Hematopoietic multipotent progenitor cell (in vitro differentiated cells): ENCODE measurements around the gene GABARAP. TPM values are rescaled to one million over a fixed set of nuclear protein-coding genes. Genes with fewer than 3 reads are reported as not detected.

Experiments used
- DNase-seq, 3 donors: peaks; one replicate each; pipeline ENCODE4 v3.0.0-alpha.2; 2011 to 2015; ENCODE audit warnings: low read depth in 2 of 3, low spot score in 2 of 3
- small RNA-seq: library from RNA; depleted of rRNA; stranded (forward); fragments of <200 nt; gene quantifications from one replicate; pipeline ENCODE3, GENCODE V24; 2012
- total RNA-seq: library from RNA; depleted of rRNA; stranded (reverse); fragments of >200 nt; gene quantifications from one replicate; pipeline ENCODE4 v1.2.3, GENCODE V29; 2012

GABARAP gene
- total RNA-seq, 1 donor, result 121 TPM

GRCh38 chr17:7208754-7209460 lies 33.3 kb downstream of the GABARAP start:
- DNase-seq, result no peak

DNA sequence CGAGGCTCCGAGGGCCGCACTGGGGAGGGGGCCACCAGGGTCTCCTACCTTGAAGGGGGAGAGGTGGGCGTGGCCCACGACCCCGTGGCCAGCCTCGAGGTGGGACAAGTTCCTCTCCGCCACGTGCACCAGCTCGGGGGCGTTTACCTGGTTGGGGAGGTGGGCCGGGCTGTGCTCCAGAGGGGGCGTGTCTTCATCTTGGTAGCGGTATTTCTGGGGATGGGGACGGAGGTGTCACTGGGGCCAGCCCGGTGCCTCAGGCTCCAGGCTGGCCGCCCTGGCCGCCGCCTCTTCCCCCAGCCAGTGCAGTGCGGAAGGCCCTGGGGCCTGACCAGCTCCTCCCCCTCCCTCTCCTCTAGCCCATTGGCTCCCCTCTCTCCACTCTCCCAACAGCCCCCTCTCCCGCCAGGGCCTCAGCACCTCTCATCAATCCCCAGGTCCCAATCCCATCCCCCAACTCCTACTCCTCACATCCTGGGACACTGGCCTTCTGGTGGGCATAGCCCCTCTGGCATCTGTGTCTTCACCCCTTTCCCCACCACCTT lies 34.1 kb downstream of the GABARAP start:
- no peak for DNase-seq

- DNase-seq, result no peak
These were observed 34.9 kb downstream of the GABARAP start for GRCh38 chr17:7207120-7208001.

DNA sequence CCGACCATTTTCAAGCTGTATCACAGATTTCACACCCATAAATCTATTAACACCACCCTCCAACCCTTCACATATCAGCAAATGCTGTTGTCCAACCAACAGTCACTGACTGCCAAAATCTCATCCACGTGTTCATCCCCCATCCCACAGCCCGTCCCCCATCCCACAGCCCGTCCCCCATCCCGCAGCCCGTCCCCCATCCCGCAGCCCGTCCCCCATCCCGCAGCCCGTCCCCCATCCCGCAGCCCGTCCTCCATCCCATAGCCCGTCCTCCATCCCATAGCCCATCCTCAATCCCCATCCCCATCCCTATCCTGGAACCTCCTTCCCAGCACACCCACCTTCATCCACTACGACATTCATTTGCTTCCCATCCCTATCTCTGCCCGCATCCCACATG lies 36.7 kb downstream of the GABARAP start:
- no peak for DNase-seq

DNA sequence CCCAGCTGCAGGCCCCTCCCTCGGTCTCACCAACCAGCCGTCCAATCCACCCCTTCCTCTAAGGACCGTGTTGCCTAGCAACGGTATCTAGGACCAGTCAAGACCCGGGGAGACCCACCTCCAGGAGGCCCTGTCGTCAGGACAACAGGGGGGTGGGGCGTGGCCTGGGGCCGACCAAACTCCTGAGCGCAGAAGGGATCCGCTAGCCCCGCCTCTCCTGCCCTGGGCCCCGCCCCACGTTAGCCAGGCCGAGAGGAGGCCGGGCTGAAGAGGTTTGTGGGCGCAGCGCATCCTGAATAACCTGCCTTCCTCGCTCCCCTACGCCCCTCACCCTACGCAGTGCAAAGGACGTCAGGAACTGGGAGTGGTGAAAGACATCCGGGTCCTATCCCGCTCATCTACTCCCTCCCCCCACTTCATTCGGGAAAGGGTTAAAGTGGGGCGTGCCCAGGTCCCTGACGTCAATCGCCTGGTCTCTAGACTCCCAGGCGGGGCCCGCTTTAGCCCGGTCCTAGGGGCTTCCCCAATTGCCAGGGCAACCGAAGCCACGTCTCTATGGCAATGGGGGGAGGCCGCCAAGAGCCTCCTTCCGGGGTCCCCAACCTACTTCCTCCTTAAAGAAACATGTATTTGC lies 37.3 kb downstream of the GABARAP start:
- DNase-seq, result peak; percentile 95 to 97 (median 96)

DNA sequence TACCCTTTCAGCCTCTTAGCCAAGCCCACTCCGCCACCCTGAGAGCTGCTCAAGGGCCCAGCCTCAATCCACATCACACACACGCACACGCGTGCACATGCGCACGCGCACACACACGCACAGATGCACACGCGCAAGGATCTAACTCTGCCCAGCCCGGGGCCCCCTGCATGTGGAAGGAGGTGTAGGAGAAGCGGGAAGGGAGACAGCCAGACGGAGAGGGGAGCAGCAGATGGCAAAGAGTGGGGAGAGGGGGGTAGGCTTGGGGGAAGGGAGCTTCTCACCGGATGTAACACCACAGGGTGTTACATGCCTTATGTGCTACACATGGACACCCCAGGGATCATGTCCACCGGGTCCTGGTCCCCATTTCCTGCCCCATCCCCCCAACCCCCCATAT lies 37.9 kb downstream of the GABARAP start:
- DNase-seq, result no peak

DNA sequence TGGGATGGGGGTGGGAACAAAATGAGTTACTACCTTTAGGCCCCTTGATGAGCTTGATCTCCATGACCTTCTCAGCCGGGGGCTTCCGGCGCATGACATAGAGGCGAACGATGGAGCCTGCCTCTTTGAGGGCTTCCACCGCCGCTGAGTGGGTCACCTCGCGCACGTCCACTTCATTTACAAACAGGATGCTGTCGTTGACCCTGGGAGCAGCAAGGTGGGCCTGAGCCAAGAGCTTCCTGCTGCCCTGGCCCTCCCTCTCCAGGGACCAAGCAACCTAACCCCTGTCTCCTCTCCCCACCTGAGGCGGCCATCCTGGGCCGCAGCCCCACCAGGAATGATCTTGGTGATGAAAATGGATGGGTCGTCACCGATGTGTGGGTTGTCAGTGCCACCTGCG lies 38.9 kb downstream of the GABARAP start:
- no peak for DNase-seq

DNA sequence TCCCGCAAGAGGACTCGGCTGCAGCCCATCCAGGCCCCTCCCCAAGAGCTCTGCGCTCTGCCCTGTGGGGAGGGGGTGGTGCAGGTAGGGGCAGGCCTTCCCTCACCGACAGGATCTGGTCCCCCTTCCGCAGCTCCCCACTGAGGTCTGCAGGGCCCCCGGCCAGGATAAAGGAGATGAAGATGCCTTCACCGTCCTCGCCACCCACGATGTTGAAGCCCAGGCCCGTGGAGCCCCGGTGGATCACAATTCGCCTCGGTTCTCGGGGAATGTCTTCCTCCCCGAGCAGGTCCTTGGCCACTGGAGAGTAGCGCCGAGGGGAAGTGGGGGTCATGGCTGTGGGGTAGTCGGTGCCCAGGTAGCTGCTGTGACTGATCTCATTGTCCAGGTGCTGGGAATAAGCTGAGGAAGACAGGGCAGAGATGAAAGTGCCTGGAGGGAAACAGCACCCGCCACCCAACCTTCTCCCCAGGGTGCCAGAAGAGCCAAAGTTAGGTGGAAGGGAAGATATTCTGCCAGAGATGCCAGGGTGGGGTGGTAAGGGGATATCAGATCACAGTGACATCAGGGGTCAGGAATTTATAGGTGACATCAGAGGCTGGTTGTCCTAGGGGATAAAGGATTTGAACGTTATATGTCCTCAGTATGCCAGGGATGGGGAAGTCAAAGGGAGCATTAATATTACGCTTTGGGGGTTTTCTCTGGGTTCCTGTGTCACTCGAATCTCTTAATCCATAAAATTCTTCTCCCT lies 45.4 kb downstream of the GABARAP start:
- no peak for DNase-seq

GRCh38 chr17:7195971-7196370 lies 46.3 kb downstream of the GABARAP start:
- DNase-seq, result no peak

DNA sequence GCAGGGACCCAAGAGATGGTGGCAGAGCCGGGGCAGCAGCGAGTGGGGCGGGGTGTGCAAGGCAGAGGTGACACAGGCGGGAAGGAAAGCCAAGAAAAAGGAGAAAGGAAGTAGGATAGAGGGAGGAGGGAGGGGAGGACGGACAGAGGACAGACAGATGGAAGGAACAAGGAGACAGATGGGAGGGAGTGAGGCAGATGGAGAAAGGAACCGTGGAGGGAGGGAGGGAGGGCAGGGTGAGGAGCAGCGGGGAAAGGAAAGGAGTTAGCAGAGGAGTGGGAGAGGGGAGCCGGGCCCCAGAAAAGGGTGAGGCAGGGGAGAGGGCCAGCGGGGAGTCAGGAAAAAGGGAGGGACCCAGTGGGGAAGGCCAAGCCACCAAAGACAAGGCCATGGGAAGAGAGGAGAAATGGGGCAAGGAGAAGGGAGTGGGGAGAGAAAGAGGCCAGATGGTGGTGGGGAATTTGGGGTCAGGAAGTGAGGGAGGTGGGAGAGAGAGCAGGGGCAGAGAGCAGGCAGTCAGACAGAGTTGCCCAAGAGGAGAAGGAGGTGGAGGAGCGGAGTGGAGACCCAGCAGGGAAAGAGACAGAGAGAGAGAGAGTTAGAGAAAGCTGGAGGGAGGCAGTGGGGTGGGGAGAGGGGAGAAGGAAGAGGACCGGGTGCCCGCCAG lies 49.8 kb downstream of the GABARAP start:
- DNase-seq, result no peak

DNA sequence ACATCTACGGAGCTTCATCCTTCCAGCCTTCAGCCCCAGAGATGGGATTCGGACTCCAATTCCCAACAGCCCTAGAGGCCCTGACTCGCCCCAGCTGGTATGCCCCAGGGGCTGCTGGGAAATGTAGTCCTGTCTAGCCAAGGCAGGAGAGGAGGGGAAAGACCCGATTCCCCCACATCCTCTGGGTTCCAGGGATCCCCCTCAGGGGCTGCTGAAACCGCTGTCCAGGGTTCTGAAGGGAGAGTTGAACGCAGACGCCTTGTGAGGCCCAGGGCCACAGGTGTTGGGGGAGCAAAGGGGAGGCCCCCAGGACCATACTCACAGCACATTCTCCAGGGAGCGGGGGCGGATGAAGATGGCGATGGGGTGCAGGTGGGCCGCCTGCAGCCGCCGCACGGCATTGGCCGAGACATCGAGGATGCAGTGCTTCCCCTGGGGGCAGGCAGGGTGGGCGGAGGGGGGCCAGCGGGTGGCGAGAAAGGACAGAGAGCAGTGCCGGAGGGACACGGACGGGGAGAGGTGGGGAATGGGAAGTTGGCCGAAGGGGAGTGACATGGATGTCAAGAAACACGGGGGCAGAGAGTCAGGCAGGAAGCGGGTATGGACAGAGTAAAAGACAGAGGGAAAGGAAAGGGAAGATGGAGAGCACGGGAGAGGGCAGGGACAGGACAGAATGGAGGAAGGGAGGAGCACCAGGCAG lies 50.5 kb downstream of the GABARAP start:
- DNase-seq, result peak in 1 of 3 donors; percentile 38

GRCh38 chr17:7191069-7191468 lies 51.2 kb downstream of the GABARAP start:
- DNase-seq, result no peak

GRCh38 chr17:7190276-7190917 lies 51.9 kb downstream of the GABARAP start:
- no peak for DNase-seq

Small RNA genes lying within 50 kb of the gene (small RNA-seq; reads per million reads assigned to genes)
- gene AC120057.4 (not detected), gene MIR324 (138 reads per million, percentile 97 among the genes with 10 or more reads in this experiment), gene RF00019 (not detected)

Other genes with a start within 250 kb of the GABARAP start
- 4.3 TPM for gene ALOX12, start 246.4 kb downstream of the GABARAP start, total RNA-seq
- 43.4 TPM for gene RNASEK, start 229.8 kb downstream of the GABARAP start, total RNA-seq
- gene BCL6B, start 219.4 kb downstream of the GABARAP start, total RNA-seq, result 17.8 TPM
- gene SLC16A13, start 206.4 kb downstream of the GABARAP start, total RNA-seq, result 3.0 TPM
- 0.54 TPM for gene SLC16A11, start 198.4 kb downstream of the GABARAP start, total RNA-seq
- under 0.01 TPM for gene CLEC10A, start 162.2 kb downstream of the GABARAP start, total RNA-seq
- gene ASGR2, start 127.6 kb downstream of the GABARAP start, total RNA-seq, result 0.54 TPM
- gene ASGR1, start 63.1 kb downstream of the GABARAP start, total RNA-seq, result 7.3 TPM
- 26.9 TPM for gene DLG4, start 22.6 kb downstream of the GABARAP start, total RNA-seq
- 191 TPM for gene ACADVL, start 22.5 kb downstream of the GABARAP start, total RNA-seq
- 78.6 TPM for gene DVL2, start 7.9 kb downstream of the GABARAP start, total RNA-seq
- gene PHF23, start 3.0 kb downstream of the GABARAP start, total RNA-seq, result 24.2 TPM
- 62.7 TPM for gene CTDNEP1, start 9.3 kb upstream of the GABARAP start, total RNA-seq
- 54.7 TPM for gene ELP5, start 9.8 kb upstream of the GABARAP start, total RNA-seq
- 9.7 TPM for gene CLDN7, start 20.0 kb upstream of the GABARAP start, total RNA-seq
- 1.9 TPM for gene SLC2A4, start 39.3 kb upstream of the GABARAP start, total RNA-seq
- gene YBX2, start 52.2 kb upstream of the GABARAP start, total RNA-seq, result 0.27 TPM
- 522 TPM for gene EIF5A, start 65.2 kb upstream of the GABARAP start, total RNA-seq
- gene GPS2, start 72.9 kb upstream of the GABARAP start, total RNA-seq, result 70.3 TPM
- 37.4 TPM for gene NEURL4, start 86.9 kb upstream of the GABARAP start, total RNA-seq
- gene ACAP1, start 94.1 kb upstream of the GABARAP start, total RNA-seq, result 109 TPM
- gene KCTD11, start 109.7 kb upstream of the GABARAP start, total RNA-seq, result 5.1 TPM
- not detected for gene TMEM95, start 112.7 kb upstream of the GABARAP start, total RNA-seq
- gene TNK1, start 138.6 kb upstream of the GABARAP start, total RNA-seq, result 4.3 TPM
- 26.9 TPM for gene PLSCR3, start 152.1 kb upstream of the GABARAP start, total RNA-seq
- 141 TPM for gene TMEM256, start 161.6 kb upstream of the GABARAP start, total RNA-seq
- 6.7 TPM for gene NLGN2, start 165.4 kb upstream of the GABARAP start, total RNA-seq
- not detected for gene SPEM1, start 177.9 kb upstream of the GABARAP start, total RNA-seq
- under 0.01 TPM for gene SPEM2, start 183.2 kb upstream of the GABARAP start, total RNA-seq
- gene SPEM3, start 186.4 kb upstream of the GABARAP start, total RNA-seq, result not detected
- gene TMEM102, start 193.0 kb upstream of the GABARAP start, total RNA-seq, result 17.0 TPM
- 0.54 TPM for gene FGF11, start 197.1 kb upstream of the GABARAP start, total RNA-seq
- gene CHRNB1, start 202.6 kb upstream of the GABARAP start, total RNA-seq, result 26.1 TPM
- gene ZBTB4, start 237.2 kb upstream of the GABARAP start, total RNA-seq, result 17.8 TPM
- gene SLC35G6, start 239.0 kb upstream of the GABARAP start, total RNA-seq, result not detected
- gene POLR2A, start 241.9 kb upstream of the GABARAP start, total RNA-seq, result 234 TPM